OCI-LY7 (cell line): ENCODE measurements around the gene RBM26. TPM values are rescaled to one million over a fixed set of nuclear protein-coding genes. Genes with fewer than 3 reads are reported as not detected.

Experiments used
- BruUV-seq: library from RNA; stranded (reverse); fragments of 400-500 nt; replicated peaks from 2 replicates; lab custom pipeline; 2021; lab: Mats Ljungman, UMichigan
- CTCF ChIA-PET: fragments of 300-600 bp; sonication (Branson Sonifier 250); formaldehyde crosslinking; loops from one replicate; lab custom pipeline; 2022; ENCODE audit warnings: antibody characterized with exemption; ENCODE audit not compliant: unreplicated experiment; lab: Charles Lee
- POLR2A ChIA-PET: fragments of 300-600 bp; sonication (Branson Sonifier 250); formaldehyde crosslinking; loops from one replicate; lab custom pipeline; 2022; ENCODE audit warnings: antibody characterized with exemption; lab: Charles Lee
- DNase-seq: peaks from one replicate; pipeline ENCODE4 v3.0.0-alpha.2; 2015; ENCODE audit warnings: low spot score
- H2AFZ ChIP-seq: fragments of 200-600 bp; sonication (generic), shearing (Covaris generic); 2 replicates; pipeline ENCODE4 v1.6.1; 2014; ENCODE audit warnings: mild to moderate bottlenecking, antibody characterized with exemption, low read length, moderate library complexity
- H3K27ac ChIP-seq: fragments of 200-600 bp; sonication (generic); 2 replicates; pipeline ENCODE4 v1.5.1; 2014; ENCODE audit warnings: mixed run types, low read depth, mild to moderate bottlenecking, moderate library complexity, low read length, inconsistent platforms; ENCODE audit not compliant: poor library complexity, severe bottlenecking
- H3K36me3 ChIP-seq: fragments of 200-600 bp; sonication (generic); 2 replicates; pipeline ENCODE4 v1.6.1; 2014; ENCODE audit warnings: mild to moderate bottlenecking, antibody characterized with exemption, low read length, moderate library complexity, mixed read lengths; ENCODE audit not compliant: insufficient read depth
- H3K4me1 ChIP-seq: fragments of 200-600 bp; sonication (generic); 2 replicates; pipeline ENCODE4 v1.5.1; 2014; ENCODE audit warnings: mild to moderate bottlenecking, low read length; ENCODE audit not compliant: insufficient read depth, poor library complexity, severe bottlenecking
- H3K4me2 ChIP-seq: fragments of 200-600 bp; sonication (generic); 2 replicates; pipeline ENCODE4 v1.6.1; 2014; ENCODE audit warnings: mild to moderate bottlenecking, low read length
- H3K4me3 ChIP-seq: fragments of 200-600 bp; sonication (generic); 2 replicates; pipeline ENCODE4 v1.5.1; 2014; ENCODE audit warnings: mild to moderate bottlenecking, low read depth, low read length; ENCODE audit not compliant: poor library complexity, severe bottlenecking
- H3K79me2 ChIP-seq: fragments of 200-600 bp; sonication (generic); 2 replicates; pipeline ENCODE4 v1.6.1; 2016; ENCODE audit warnings: low read depth, mild to moderate bottlenecking, low read length, moderate library complexity, mixed read lengths; ENCODE audit not compliant: insufficient read depth
- H3K9me2 ChIP-seq: fragments of 200-600 bp; sonication (generic); 2 replicates; pipeline ENCODE4 v1.6.1; 2016; ENCODE audit warnings: mild to moderate bottlenecking, low read length, mixed read lengths; ENCODE audit not compliant: insufficient read depth
- H3K9me3 ChIP-seq: fragments of 200-600 bp; sonication (generic); 2 replicates; pipeline ENCODE4 v1.6.1; 2014; ENCODE audit warnings: mild to moderate bottlenecking, mixed run types, low read length, mixed read lengths
- H4K20me1 ChIP-seq: fragments of 200-600 bp; sonication (generic); 2 replicates; pipeline ENCODE4 v1.6.1; 2014; ENCODE audit warnings: mild to moderate bottlenecking, antibody characterized with exemption, low read length, moderate library complexity, mixed read lengths; ENCODE audit not compliant: insufficient read depth
- CTCF ChIP-seq: fragments of 200-600 bp; sonication (generic); conservative IDR thresholded peaks from 2 replicates; pipeline ENCODE4 v1.5.1; 2014; ENCODE audit warnings: mild to moderate bottlenecking, antibody characterized with exemption, low read length, moderate library complexity, mixed read lengths
- EZH2phosphoT487 ChIP-seq: fragments of 200-600 bp; sonication (generic); IDR thresholded peaks from 2 replicates; pipeline ENCODE4 v1.6.1; 2018; ENCODE audit warnings: low read depth, borderline replicate concordance, mild to moderate bottlenecking, mixed run types, antibody characterized with exemption, low read length, moderate library complexity, mixed read lengths
- intact Hi-C: fragments of 100-400 bp; cut with micrococcal nuclease; formaldehyde crosslinking; loops from one replicate; pipeline ENCODE4 v1.10.0; 2022; ENCODE audit not compliant: unreplicated experiment
- total RNA-seq, 2 experiments: library from RNA; depleted of rRNA in 1 of 2; stranded (reverse); fragments of >200 nt in 1 of 2; shearing (Covaris generic) in 1 of 2; gene quantifications; 2 replicates each; pipeline ENCODE4 v1.2.3, GENCODE V29; 2014 to 2022

The RBM26 gene
- total RNA-seq, 2 experiments from 2014 or later, result 44.1 to 85.2 TPM

DNA sequence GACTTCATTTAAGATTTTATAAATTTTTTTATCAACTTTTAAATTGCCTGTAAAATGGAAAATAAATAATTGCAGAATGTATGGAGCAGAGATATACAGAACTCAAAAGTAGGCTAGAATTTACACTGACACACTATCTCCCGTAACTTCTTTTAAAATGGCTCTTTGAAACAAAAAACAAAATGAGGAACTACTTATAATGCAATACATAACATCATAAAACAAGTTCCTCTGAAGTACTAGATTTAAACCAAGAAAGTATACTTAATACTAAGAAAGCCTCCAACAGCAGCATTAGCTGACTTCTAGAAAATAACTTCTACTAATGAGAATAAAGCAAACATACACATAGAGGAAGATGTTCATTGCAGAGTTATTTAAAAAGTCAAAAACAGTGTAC lies 17.0 kb downstream of the RBM26 start:
- Histone ChIP-seq H3K4me1 (peaks cover 52% of the 10 kb centered on the region), H3K4me2 (peak overlapping the region; percentile 48; the same call in 1 of the 2 replicates), H3K36me3 (peaks cover 67% of the 10 kb centered on the region), H3K79me2 (peaks cover 98% of the 10 kb centered on the region), H3K9me2 (no peaks in the 10 kb centered on the region), H4K20me1 (peaks cover 50% of the 10 kb centered on the region), H3K4me3 (no peak overlapping the region), H3K27ac (no peak overlapping the region), H2AFZ (no peak overlapping the region), H3K9me3 (no peaks in the 10 kb centered on the region)
- intact Hi-C loops, result no loop called here
- DNase-seq, result no peak
- POLR2A ChIA-PET, result interaction anchor here (3.3 kb wide), 1 partner anchor 9 kb away, joined by 12 read pairs; no protein-coding TSS in a partner anchor
- TF ChIP-seq EZH2phosphoT487 (no peak), CTCF (no peak)
- no TSS peak for BruUV-seq
- CTCF ChIA-PET, result no interaction called here

GRCh38 chr13:79387853-79388252 lies 18.2 kb downstream of the RBM26 start:
- intact Hi-C loops, result no loop called here
- Histone ChIP-seq H3K27ac (no peak overlapping the region), H3K36me3 (peaks cover 62% of the 10 kb centered on the region), H3K79me2 (peaks cover 98% of the 10 kb centered on the region), H3K4me3 (no peak overlapping the region), H2AFZ (no peak overlapping the region), H4K20me1 (peaks cover 47% of the 10 kb centered on the region), H3K4me1 (peaks cover 52% of the 10 kb centered on the region), H3K9me3 (no peaks in the 10 kb centered on the region), H3K9me2 (no peaks in the 10 kb centered on the region), H3K4me2 (no peak overlapping the region)
- TF ChIP-seq CTCF (no peak), EZH2phosphoT487 (no peak)
- ChIA-PET POLR2A (interaction anchor here (0.5 to 3.3 kb wide), 4 partner anchors 10 to 64 kb away, joined by 3 to 12 read pairs (median 3); no protein-coding TSS in a partner anchor), CTCF (no interaction called here)
- no peak for DNase-seq
- BruUV-seq, result no TSS peak

DNA sequence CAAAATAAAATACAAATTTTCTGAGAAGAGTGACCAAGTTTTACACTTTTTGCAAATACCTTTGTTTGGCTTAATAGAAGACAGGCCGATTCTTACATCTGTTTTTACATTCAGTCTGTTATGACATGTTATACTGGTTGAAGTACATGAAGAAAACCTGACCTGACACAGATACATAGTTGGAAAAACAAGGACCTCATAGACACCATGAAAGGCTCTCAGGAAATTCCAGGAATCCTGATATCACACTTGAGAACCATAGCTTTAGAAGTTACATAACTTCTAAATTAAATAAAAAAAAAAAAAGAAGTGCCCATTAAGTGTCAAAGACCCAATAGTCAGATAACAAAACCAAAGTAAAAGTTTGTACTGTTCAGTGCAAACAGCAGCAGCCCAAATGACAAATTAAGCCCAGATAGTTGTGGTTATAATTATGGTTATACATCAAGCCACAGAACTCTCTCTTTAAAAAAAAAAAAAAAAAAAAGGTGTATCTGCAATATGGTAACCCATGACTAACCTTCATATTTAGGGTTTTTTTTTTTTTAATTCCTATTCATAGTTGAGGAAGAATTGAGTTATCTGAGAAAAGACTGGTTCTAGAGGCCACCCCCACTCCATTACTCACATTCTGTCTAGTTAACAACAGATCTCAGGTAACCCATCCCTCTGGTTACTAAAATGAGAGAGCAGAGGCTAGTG lies 19.8 kb downstream of the RBM26 start:
- POLR2A ChIA-PET, result interaction anchor here (0.6 to 2.6 kb wide), 3 partner anchors 12 to 26 kb away, joined by 3 to 10 read pairs (median 5); no protein-coding TSS in a partner anchor

More for the DNA sequence above, 19.8 kb downstream of the RBM26 start:
- no peak overlapping the region for H3K27ac ChIP-seq
- H3K9me2 ChIP-seq, result no peaks in the 10 kb centered on the region
- DNase-seq, result no peak
- TF ChIP-seq CTCF (no peak), EZH2phosphoT487 (no peak)
- peak overlapping the region; percentile 2; the same call in 1 of the 2 replicates for H3K4me2 ChIP-seq
- H3K79me2 ChIP-seq, result peaks cover 100% of the 10 kb centered on the region
- no peaks in the 10 kb centered on the region for H3K9me3 ChIP-seq
- no peak overlapping the region for H3K4me3 ChIP-seq
- CTCF ChIA-PET, result no interaction called here
- H4K20me1 ChIP-seq, result peaks cover 53% of the 10 kb centered on the region
- H3K4me1 ChIP-seq, result peaks cover 55% of the 10 kb centered on the region
- H2AFZ ChIP-seq, result no peak overlapping the region
- intact Hi-C loops, result no loop called here
- no TSS peak for BruUV-seq
- peaks cover 62% of the 10 kb centered on the region for H3K36me3 ChIP-seq
